ENCODE measurements around the gene SYCE1L. TPM values are rescaled to one million over a fixed set of nuclear protein-coding genes. Genes with fewer than 3 reads are reported as not detected.

The SYCE1L gene
- total and polyA plus RNA-seq, 4 donors: 0.51 to 0.69 TPM; not detected in 2

DNA sequence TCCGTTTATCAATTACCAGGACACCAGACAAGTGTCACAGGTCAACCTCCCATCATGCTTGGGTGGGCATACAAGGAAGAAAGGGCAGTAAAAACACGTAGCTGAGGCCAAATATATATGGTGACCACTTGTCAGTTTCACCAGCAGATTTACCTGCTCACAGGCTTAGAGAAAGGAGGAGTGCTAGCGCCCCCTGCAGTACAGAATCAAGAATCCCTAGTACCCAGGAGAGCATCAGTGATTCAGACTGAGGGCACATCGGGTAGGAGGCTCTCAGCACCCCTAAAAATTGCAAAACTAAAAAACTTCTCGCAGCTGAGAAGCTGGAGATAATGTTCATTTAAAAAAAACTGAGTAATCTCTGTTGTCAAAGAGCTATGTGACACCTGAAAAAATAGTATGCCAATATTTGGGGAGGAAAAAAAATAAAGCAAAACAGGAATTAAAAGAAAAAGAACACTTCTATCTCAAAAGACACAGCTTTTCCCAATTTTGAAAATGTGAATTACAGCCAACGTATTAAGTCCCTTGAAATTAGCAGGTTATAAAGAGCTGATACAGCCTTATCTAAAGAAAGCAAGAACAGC is 29.5 kb upstream of the SYCE1L start:
- peaks cover 0 to 3% (median 0%) of the 10 kb centered on the region in 4 donors for H3K27me3 ChIP-seq (ENCODE audit: control insufficient read depth in 4 of 4, insufficient read depth in 4 of 4, low read length in 3 of 4)
- H3K4me3 ChIP-seq (ENCODE audit: low read depth in 1 of 3, low read length in 3 of 3): no peak overlapping the region
- H3K4me1 ChIP-seq (ENCODE audit: control insufficient read depth in 4 of 4, insufficient read depth in 4 of 4, low read length in 3 of 4): no peaks in the 10 kb centered on the region
- 12% methylated on average over 6 of the region's 6 CpGs for WGBS
- DNase-seq (ENCODE audit: low spot score): peak; percentile 53
- TF ChIP-seq, protein P1, sequence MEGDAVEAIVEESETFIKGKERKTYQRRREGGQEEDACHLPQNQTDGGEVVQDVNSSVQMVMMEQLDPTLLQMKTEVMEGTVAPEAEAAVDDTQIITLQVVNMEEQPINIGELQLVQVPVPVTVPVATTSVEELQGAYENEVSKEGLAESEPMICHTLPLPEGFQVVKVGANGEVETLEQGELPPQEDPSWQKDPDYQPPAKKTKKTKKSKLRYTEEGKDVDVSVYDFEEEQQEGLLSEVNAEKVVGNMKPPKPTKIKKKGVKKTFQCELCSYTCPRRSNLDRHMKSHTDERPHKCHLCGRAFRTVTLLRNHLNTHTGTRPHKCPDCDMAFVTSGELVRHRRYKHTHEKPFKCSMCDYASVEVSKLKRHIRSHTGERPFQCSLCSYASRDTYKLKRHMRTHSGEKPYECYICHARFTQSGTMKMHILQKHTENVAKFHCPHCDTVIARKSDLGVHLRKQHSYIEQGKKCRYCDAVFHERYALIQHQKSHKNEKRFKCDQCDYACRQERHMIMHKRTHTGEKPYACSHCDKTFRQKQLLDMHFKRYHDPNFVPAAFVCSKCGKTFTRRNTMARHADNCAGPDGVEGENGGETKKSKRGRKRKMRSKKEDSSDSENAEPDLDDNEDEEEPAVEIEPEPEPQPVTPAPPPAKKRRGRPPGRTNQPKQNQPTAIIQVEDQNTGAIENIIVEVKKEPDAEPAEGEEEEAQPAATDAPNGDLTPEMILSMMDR (IDR thresholded peaks at IDR 0.05; ENCODE audit: low read depth, low read length, missing input control): peak; percentile 49
- TF ChIP-seq EGR1 (IDR thresholded peaks at IDR 0.05; ENCODE audit: low read depth in 2 of 2) (no peak), RAD21 (IDR thresholded peaks at IDR 0.05) (peak; percentile 76 to 83)
- H3K36me3 ChIP-seq (ENCODE audit: control insufficient read depth in 4 of 4, insufficient read depth in 3 of 4, low read depth in 1 of 4, low read length in 3 of 4): no peaks in the 10 kb centered on the region
- H3K27ac ChIP-seq (ENCODE audit: low read depth in 1 of 2, low read length in 2 of 2): no peak overlapping the region
- no peak overlapping the region for H3K9ac ChIP-seq (ENCODE audit: low read depth in 1 of 2, low read length in 2 of 2)
- H3K9me3 ChIP-seq (ENCODE audit: control insufficient read depth in 4 of 4, low read length in 3 of 4): no peaks in the 10 kb centered on the region

GRCh38 chr16:77170805-77171204 is 28.4 kb upstream of the SYCE1L start:
- 53% methylated on average over 4 of the region's 4 CpGs for WGBS
- Histone ChIP-seq H3K9me3 (ENCODE audit: control insufficient read depth in 4 of 4, low read length in 3 of 4) (no peaks in the 10 kb centered on the region), H3K27ac (ENCODE audit: low read depth in 1 of 2, low read length in 2 of 2) (no peak overlapping the region), H3K27me3 (ENCODE audit: control insufficient read depth in 4 of 4, insufficient read depth in 4 of 4, low read length in 3 of 4) (peaks cover 0 to 3% (median 0%) of the 10 kb centered on the region in 4 donors), H3K9ac (ENCODE audit: low read depth in 1 of 2, low read length in 2 of 2) (no peak overlapping the region), H3K4me3 (ENCODE audit: low read depth in 1 of 3, low read length in 3 of 3) (no peak overlapping the region), H3K4me1 (ENCODE audit: control insufficient read depth in 4 of 4, insufficient read depth in 4 of 4, low read length in 3 of 4) (no peaks in the 10 kb centered on the region), H3K36me3 (ENCODE audit: control insufficient read depth in 4 of 4, insufficient read depth in 3 of 4, low read depth in 1 of 4, low read length in 3 of 4) (no peaks in the 10 kb centered on the region)
- TF ChIP-seq NR2F2 (IDR thresholded peaks at IDR 0.05) (no peak), EGR1 (IDR thresholded peaks at IDR 0.05; ENCODE audit: low read depth in 2 of 2) (no peak), RXRA (IDR thresholded peaks at IDR 0.05) (no peak), YY1 (IDR thresholded peaks at IDR 0.05) (no peak), GABPA (IDR thresholded peaks at IDR 0.05 in 1 of 2, conservative IDR thresholded peaks at IDR 0.05 in 1 of 2) (no peak)
- TF ChIP-seq, protein P2, sequence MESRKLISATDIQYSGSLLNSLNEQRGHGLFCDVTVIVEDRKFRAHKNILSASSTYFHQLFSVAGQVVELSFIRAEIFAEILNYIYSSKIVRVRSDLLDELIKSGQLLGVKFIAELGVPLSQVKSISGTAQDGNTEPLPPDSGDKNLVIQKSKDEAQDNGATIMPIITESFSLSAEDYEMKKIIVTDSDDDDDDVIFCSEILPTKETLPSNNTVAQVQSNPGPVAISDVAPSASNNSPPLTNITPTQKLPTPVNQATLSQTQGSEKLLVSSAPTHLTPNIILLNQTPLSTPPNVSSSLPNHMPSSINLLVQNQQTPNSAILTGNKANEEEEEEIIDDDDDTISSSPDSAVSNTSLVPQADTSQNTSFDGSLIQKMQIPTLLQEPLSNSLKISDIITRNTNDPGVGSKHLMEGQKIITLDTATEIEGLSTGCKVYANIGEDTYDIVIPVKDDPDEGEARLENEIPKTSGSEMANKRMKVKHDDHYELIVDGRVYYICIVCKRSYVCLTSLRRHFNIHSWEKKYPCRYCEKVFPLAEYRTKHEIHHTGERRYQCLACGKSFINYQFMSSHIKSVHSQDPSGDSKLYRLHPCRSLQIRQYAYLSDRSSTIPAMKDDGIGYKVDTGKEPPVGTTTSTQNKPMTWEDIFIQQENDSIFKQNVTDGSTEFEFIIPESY (IDR thresholded peaks at IDR 0.05): no peak
- TF ChIP-seq, protein P1 (IDR thresholded peaks at IDR 0.05; ENCODE audit: low read depth, low read length, missing input control): no peak
- DNase-seq (ENCODE audit: low spot score): no peak
